GM12872 (cell line): Measurements from ENCODE around the gene MED27.

Experiments
- CTCF ChIP-seq: IDR thresholded peaks from 3 replicates; pipeline ENCODE4 v1.5.1; 2011; ENCODE audit warnings: low read depth, mild to moderate bottlenecking, low read length, moderate library complexity; ENCODE audit not compliant: insufficient read depth

Gene MED27

GRCh38 chr9:132041798-132042197 is 37.9 kb downstream of the MED27 start:
- TF ChIP-seq CTCF: no peak

GRCh38 chr9:132040808-132041207 is 38.9 kb downstream of the MED27 start:
- TF ChIP-seq CTCF: no peak

GRCh38 chr9:132040246-132040645 is 39.4 kb downstream of the MED27 start:
- no peak for TF ChIP-seq CTCF

- TF ChIP-seq CTCF: no peak
Observed at GRCh38 chr9:132039284-132039683, 40.4 kb downstream of the MED27 start.

GRCh38 chr9:132037458-132037857 is 42.2 kb downstream of the MED27 start:
- no peak for TF ChIP-seq CTCF

- TF ChIP-seq CTCF: no peak
Observed at GRCh38 chr9:132036521-132036920, 43.1 kb downstream of the MED27 start.

GRCh38 chr9:132035679-132036078 is 44.0 kb downstream of the MED27 start:
- no peak for TF ChIP-seq CTCF
